GM18951 (cell line): Measurements from ENCODE around the gene RAVER1.
A peak's percentile ranks its signal among the peaks of the same experiment; 100 is the strongest.

ENCODE experiments used
- POLR2A ChIP-seq: IDR thresholded peaks from 4 replicates; pipeline ENCODE4 v1.6.1; 2011; ENCODE audit warnings: mild to moderate bottlenecking; ENCODE audit not compliant: insufficient read length, insufficient read depth; ENCODE audit errors: extremely low read depth
- in situ Hi-C: fragments of 300-500 bp; cut with MboI; formaldehyde crosslinking; loops from one replicate; pipeline ENCODE4 v1.12.0; 2022; ENCODE audit warnings: low sequenced_read_pairs, mixed read lengths, inconsistent platforms; ENCODE audit not compliant: unreplicated experiment

The RAVER1 gene

DNA sequence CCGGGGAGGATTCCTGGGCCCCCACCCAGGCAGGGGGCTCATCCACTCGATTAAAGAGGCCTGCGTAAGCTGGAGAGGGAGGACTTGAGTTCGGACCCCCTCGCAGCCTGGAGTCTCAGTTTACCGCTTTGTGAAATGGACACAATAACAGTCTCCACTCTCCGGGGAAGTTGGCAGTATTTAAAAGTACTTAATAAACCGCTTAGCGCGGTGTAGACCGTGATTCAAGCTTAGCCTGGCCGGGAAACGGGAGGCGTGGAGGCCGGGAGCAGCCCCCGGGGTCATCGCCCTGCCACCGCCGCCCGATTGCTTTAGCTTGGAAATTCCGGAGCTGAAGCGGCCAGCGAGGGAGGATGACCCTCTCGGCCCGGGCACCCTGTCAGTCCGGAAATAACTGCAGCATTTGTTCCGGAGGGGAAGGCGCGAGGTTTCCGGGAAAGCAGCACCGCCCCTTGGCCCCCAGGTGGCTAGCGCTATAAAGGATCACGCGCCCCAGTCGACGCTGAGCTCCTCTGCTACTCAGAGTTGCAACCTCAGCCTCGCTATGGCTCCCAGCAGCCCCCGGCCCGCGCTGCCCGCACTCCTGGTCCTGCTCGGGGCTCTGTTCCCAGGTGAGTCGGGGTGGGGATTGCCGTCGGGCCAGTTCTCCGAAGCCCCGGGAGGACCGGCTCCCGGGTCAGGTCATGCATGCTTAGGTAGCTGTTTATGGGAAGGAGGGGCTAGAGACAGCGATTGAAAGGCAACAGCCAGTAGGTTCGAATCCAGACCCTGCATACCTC lies 62.5 kb downstream of the RAVER1 start, which contains the start of gene ICAM1:
Gene ICAM1 (plus strand): TSS at position 505 of the 779 bp plus-strand sequence. CDS start 40 bp downstream, at position 545.
- in situ Hi-C loops, result no loop called here
- TF ChIP-seq POLR2A, result peak; percentile 99

DNA sequence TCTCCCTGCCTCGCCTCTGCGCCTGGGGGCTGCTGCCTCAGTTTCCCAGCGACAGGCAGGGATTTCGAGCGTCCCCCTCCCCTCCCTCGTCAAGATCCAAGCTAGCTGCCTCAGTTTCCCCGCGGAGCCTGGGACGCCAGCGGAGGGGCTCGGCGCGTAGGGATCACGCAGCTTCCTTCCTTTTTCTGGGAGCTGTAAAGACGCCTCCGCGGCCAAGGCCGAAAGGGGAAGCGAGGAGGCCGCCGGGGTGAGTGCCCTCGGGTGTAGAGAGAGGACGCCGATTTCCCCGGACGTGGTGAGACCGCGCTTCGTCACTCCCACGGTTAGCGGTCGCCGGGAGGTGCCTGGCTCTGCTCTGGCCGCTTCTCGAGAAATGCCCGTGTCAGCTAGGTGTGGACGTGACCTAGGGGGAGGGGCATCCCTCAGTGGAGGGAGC lies 63.1 kb downstream of the RAVER1 start:
- no peak for TF ChIP-seq POLR2A
- in situ Hi-C loops, result no loop called here

DNA sequence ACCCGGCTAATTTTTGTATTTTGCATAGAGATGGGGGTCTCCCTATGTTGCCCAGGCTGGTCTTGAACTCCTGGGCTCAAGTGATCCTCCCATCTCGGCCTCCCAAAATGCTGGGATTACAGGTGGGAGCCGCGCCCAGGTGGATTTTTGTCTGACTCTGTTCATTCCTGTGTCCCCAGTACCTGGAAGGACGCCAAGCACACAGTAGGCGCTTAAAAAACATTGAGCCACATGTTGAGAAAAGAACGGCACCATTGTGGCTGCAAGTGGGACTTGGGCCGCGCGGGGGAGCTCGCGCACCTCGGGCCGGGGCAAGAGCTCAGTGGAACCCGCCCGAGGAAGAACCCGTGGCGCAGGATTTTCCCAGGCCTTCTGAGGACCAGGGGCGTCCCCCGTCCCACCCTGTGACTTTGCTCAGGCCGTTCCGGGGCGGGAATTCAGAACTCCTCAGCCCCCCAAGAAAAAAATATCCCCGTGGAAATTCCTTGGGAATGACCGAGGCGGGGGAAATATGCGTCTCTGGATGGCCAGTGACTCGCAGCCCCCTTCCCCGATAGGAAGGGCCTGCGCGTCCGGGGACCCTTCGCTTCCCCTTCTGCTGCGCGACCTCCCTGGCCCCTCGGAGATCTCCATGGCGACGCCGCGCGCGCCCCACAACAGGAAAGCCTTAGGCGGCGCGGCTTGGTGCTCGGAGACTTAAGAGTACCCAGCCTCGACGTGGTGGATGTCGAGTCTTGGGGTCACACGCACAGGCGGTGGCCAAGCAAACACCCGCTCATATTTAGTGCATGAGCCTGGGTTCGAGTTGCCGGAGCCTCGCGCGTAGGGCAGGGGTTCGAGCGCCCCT lies 63.8 kb downstream of the RAVER1 start:
- no peak for TF ChIP-seq POLR2A
- in situ Hi-C loops, result loop anchor here (5.0 kb wide), 1 partner anchor 113 kb away; the partner anchor contains the start of gene TYK2

DNA sequence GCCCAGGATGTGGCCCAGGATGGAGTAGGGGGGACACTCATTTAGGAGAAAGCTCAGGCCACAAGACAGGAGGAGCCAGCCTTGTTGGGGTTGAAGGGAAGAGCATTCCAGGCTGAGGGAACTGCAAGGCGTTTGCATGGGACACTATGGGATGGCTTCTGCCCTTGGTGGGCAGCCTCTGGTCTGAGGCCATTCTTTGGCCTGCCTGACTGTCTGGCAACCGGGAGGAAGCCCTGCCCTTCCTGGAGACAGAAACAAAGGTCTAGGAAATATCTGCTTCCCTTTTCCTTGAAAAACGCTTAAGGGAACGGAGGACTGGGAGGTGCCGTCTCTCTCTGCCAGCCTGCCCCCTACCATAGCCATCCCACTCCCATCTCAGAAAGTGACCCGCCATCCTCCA lies 65.3 kb downstream of the RAVER1 start:
- in situ Hi-C loops, result loop anchor here (5.0 kb wide), 1 partner anchor 114 kb away; the partner anchor contains the start of gene TYK2

DNA sequence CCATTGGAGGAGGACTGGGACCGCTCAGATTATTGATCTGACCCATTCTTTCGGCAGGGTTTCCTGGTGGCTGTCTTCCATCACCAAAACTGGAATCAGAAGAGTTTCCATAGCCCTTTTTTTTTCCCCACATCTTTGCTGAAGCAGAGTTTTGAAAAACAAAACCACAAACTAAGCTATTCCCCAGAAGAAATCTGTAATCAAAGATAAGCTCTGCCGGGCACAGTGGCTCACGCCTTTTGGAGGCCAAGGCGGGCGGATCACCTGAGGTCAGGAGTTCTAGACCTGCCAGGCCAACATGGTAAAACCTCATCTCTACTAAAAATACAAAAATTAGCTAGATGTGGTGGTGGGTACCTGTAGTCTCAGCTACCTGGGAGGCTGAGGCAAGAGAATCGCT lies 66.6 kb downstream of the RAVER1 start:
- TF ChIP-seq POLR2A, result no peak
- in situ Hi-C loops, result loop anchor here (5.0 kb wide), 1 partner anchor 116 kb away; the partner anchor contains the start of gene TYK2

More for the DNA sequence above, 65.3 kb downstream of the RAVER1 start:
- no peak for TF ChIP-seq POLR2A
